Prostate gland (tissue), 1 donor: ENCODE measurements around the gene GPR68.
"Not testable (repeated sequence)": the region's sequence is repeated elsewhere in the genome, so short reads cannot be mapped to it uniquely, and the experiment has no call there.

Experiments used
- POLR2A ChIP-seq: fragments of 450-650 bp; IDR thresholded peaks from one replicate; pipeline ENCODE4 v1.6.1; 2016; ENCODE audit warnings: antibody characterized with exemption, mild to moderate bottlenecking
- POLR2AphosphoS5 ChIP-seq: sonication (generic); formaldehyde crosslinking; IDR thresholded peaks from one replicate; pipeline ENCODE4 v1.6.1; 2017; ENCODE audit warnings: antibody characterized with exemption

- TF ChIP-seq POLR2AphosphoS5, POLR2A: not testable (repeated sequence)
Observed at GRCh38 chr14:91182753-91183152, 61.8 kb downstream of the GPR68 start.
